ENCODE measurements around the gene C1orf141. TPM values are rescaled to one million over a fixed set of nuclear protein-coding genes. Genes with fewer than 3 reads are reported as not detected.

Gene C1orf141
- total RNA-seq, 1 donor from 2014 or later = not detected

DNA sequence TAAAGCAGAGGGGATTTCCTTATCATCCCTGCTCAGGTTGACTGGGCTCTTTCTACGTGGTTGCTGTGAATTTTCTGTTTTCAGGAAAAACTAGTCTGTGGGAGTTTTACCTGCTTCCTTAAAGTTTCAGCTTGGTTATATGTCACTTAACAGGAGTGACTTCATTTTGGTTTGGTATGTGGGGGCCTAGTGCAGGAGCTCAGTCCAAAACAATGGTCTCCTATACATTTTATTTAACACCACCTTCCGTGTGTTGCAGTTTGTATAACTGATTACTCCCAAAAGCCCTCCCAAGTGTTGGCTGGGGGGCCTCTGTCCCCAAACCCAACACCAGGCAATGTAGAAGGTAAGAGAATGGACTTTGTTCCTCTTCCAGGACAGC lies 36.8 kb upstream of the C1orf141 start:
- no peak overlapping the region for H3K27ac Mint-ChIP-seq (ENCODE audit: unreplicated experiment)
- no peaks in the 10 kb centered on the region for H3K27me3 Mint-ChIP-seq (ENCODE audit: unreplicated experiment)
- H3K4me3 Mint-ChIP-seq (ENCODE audit: unreplicated experiment) = no peak overlapping the region
- no peak for TF ChIP-seq CTCF (IDR thresholded peaks at IDR 0.05; ENCODE audit: partially characterized antibody, unreplicated experiment)
- DNase-seq = no peak
- H3K9me3 Mint-ChIP-seq (ENCODE audit: unreplicated experiment) = no peaks in the 10 kb centered on the region
- no peaks in the 10 kb centered on the region for H3K4me1 Mint-ChIP-seq (ENCODE audit: low read depth, unreplicated experiment)
- H3K36me3 Mint-ChIP-seq (ENCODE audit: unreplicated experiment) = no peaks in the 10 kb centered on the region

DNA sequence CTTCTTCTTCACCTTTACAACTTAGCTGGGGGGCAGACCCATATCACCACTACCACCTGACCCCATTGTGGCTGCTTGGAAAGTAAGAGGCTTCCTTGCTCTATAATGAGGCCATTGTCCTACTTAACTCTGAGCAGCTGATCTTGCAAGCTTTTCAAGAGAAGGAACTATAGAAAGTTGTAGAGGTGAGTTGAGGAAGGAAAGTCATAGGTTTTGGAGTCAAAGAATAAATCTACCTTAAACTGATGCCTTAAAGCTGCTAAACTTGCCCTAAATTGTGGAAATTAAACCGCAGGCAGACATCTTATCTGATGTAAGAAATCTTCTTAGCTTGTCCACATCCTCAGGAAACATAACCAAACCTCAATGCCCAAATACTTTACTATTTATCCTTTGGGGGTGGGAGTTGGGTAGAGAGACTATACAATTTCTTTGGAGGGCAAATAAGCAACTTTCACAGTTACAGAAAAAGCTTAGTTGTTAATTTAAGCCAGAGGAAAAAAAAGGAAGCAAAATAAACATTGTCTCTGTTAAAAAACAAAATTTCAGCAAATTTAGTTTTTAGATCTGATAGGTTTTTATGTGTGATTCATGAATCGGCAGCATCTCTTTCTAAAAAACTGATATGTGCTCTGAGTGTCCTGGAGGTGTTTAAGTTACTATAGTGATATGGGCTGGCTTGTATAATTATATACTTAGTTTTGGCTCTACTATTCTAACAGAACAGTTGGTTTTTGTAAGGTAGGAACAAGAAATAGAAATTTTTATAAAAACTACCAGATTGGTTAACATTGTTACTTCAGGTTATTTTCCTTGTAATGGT lies 36.2 kb upstream of the C1orf141 start:
- H3K27me3 Mint-ChIP-seq (ENCODE audit: unreplicated experiment) = no peaks in the 10 kb centered on the region
- no peaks in the 10 kb centered on the region for H3K36me3 Mint-ChIP-seq (ENCODE audit: unreplicated experiment)
- no peak overlapping the region for H3K27ac Mint-ChIP-seq (ENCODE audit: unreplicated experiment)
- TF ChIP-seq CTCF (IDR thresholded peaks at IDR 0.05; ENCODE audit: partially characterized antibody, unreplicated experiment) = no peak
- no peaks in the 10 kb centered on the region for H3K9me3 Mint-ChIP-seq (ENCODE audit: unreplicated experiment)
- H3K4me1 Mint-ChIP-seq (ENCODE audit: low read depth, unreplicated experiment) = no peaks in the 10 kb centered on the region
- no peak for DNase-seq
- H3K4me3 Mint-ChIP-seq (ENCODE audit: unreplicated experiment) = no peak overlapping the region

DNA sequence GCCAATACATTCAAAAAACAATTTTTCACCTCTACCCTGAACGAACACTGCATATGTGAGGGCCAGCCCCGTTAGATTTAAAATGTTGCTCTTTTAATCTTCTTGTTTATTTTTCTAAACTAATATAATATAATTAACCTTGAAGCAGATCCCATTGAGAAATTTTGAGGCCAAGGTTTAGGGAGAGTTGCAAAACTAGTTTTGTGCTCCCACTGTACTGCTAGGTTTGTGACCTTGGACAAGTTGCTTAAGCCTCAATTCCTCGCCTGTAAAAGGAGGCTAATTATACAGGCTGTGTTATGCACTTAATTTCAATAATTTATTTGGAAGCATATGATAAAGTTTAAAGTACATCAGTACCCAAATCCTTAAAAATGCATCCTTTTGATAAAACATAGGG lies 35.2 kb upstream of the C1orf141 start:
- TF ChIP-seq CTCF (IDR thresholded peaks at IDR 0.05; ENCODE audit: partially characterized antibody, unreplicated experiment) = no peak
- Mint-ChIP-seq H3K4me3 (ENCODE audit: unreplicated experiment) (no peak overlapping the region), H3K9me3 (ENCODE audit: unreplicated experiment) (no peaks in the 10 kb centered on the region), H3K4me1 (ENCODE audit: low read depth, unreplicated experiment) (no peaks in the 10 kb centered on the region), H3K27me3 (ENCODE audit: unreplicated experiment) (no peaks in the 10 kb centered on the region), H3K36me3 (ENCODE audit: unreplicated experiment) (no peaks in the 10 kb centered on the region), H3K27ac (ENCODE audit: unreplicated experiment) (no peak overlapping the region)
- DNase-seq = no peak

DNA sequence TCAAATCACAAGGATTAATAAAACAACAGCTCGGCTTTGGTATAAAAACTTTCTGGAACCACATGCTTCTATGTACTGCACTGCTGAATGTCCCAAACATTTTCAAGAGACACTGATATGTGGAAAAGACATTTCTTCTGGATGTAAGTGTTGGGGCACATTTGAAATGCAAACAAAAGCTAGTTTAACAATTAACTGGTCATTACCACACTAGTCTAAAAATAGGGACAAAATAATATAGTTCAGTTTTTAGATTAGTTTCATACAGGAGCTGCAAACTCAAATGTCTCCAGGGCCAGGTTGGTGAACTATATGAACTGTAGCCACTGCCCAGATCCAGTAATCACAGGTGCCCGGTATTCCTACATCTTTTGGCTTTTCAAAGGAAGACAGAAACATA lies 34.7 kb upstream of the C1orf141 start:
- no peak for TF ChIP-seq CTCF (IDR thresholded peaks at IDR 0.05; ENCODE audit: partially characterized antibody, unreplicated experiment)
- no peaks in the 10 kb centered on the region for H3K9me3 Mint-ChIP-seq (ENCODE audit: unreplicated experiment)
- H3K4me1 Mint-ChIP-seq (ENCODE audit: low read depth, unreplicated experiment) = no peaks in the 10 kb centered on the region
- H3K4me3 Mint-ChIP-seq (ENCODE audit: unreplicated experiment) = no peak overlapping the region
- H3K27ac Mint-ChIP-seq (ENCODE audit: unreplicated experiment) = no peak overlapping the region
- H3K27me3 Mint-ChIP-seq (ENCODE audit: unreplicated experiment) = no peaks in the 10 kb centered on the region
- no peaks in the 10 kb centered on the region for H3K36me3 Mint-ChIP-seq (ENCODE audit: unreplicated experiment)
- DNase-seq = no peak

DNA sequence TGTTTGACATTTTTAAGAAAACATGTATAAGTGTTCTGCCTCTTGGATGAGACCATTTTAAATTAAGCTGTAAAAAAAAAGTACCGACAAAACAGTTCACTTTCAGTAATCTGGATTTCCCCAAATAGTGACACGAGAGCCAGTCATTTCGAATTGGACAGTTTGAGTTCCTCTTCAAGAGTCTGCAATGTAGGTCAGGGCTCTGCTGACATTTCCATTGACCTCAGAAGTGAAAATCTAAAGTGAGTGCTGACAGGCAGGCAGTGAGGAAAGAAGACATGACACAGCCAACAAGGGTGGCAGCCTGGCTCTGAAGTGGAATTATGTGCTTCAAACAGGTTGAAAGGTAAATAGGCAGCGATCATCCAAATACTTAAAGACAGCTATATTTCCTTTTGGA lies 31.4 kb upstream of the C1orf141 start, which contains the start of gene IL23R:
Gene IL23R (plus strand): TSS at position 259 of the 400 bp plus-strand sequence. CDS start 1,667 bp downstream, outside the sequence.
- Mint-ChIP-seq H3K36me3 (ENCODE audit: unreplicated experiment) (no peaks in the 10 kb centered on the region), H3K9me3 (ENCODE audit: unreplicated experiment) (no peaks in the 10 kb centered on the region), H3K4me3 (ENCODE audit: unreplicated experiment) (no peak within 1 kb of the TSS), H3K4me1 (ENCODE audit: low read depth, unreplicated experiment) (no peaks in the 10 kb centered on the region), H3K27me3 (ENCODE audit: unreplicated experiment) (no peaks in the 10 kb centered on the region), H3K27ac (ENCODE audit: unreplicated experiment) (no peak within 1 kb of the TSS)
- no peak for TF ChIP-seq CTCF (IDR thresholded peaks at IDR 0.05; ENCODE audit: partially characterized antibody, unreplicated experiment)
- no peak for DNase-seq
